ENCODE measurements around the gene FNBP1L. TPM values are rescaled to one million over a fixed set of nuclear protein-coding genes. Genes with fewer than 3 reads are reported as not detected.
A peak's percentile ranks its signal among the peaks of the same experiment; 100 is the strongest.

Gene FNBP1L
- total and polyA plus RNA-seq, 9 donors: 32.7 to 64.1 (median 47.8) TPM

GRCh38 chr1:93426181-93426580 lies 21.7 kb upstream of the FNBP1L start:
- WGBS (ENCODE audit: insufficient coverage): 77% methylated on average over 2 of the region's 2 CpGs
- Histone ChIP-seq H3K27me3 (ENCODE audit: control insufficient read depth, insufficient read depth, low read length) (no peaks in the 10 kb centered on the region), H3K27ac (ENCODE audit: low read length) (no peak overlapping the region), H3K4me3 (ENCODE audit: low read length) (no peak overlapping the region), H3K4me1 (ENCODE audit: control insufficient read depth, insufficient read depth, low read length) (peaks cover 5% of the 10 kb centered on the region), H3K9me3 (replicated peaks; ENCODE audit: control insufficient read depth, low read depth, low read length) (peaks cover 6% of the 10 kb centered on the region), H3K36me3 (ENCODE audit: control insufficient read depth, insufficient read depth, low read length) (no peaks in the 10 kb centered on the region)
- peak; percentile 63 for DNase-seq

- 86% methylated on average over 2 of the region's 3 CpGs for WGBS (ENCODE audit: insufficient coverage)
- no peak for DNase-seq
Observed at GRCh38 chr1:93427656-93428055, 20.3 kb upstream of the FNBP1L start.

GRCh38 chr1:93433407-93433961 lies 14.4 kb upstream of the FNBP1L start:
- no peak overlapping the region for H3K4me3 ChIP-seq (ENCODE audit: low read length)
- H3K36me3 ChIP-seq (ENCODE audit: control insufficient read depth, insufficient read depth, low read length): no peaks in the 10 kb centered on the region
- H3K9me3 ChIP-seq (replicated peaks; ENCODE audit: control insufficient read depth, low read depth, low read length): no peaks in the 10 kb centered on the region
- H3K27ac ChIP-seq (ENCODE audit: low read length): no peak overlapping the region
- H3K27me3 ChIP-seq (ENCODE audit: control insufficient read depth, insufficient read depth, low read length): peaks cover 2% of the 10 kb centered on the region
- 83% methylated on average over 5 of the region's 5 CpGs for WGBS (ENCODE audit: insufficient coverage)
- no peak for DNase-seq
- no peaks in the 10 kb centered on the region for H3K4me1 ChIP-seq (ENCODE audit: control insufficient read depth, insufficient read depth, low read length)

More at GRCh38 chr1:93427656-93428055, 20.3 kb upstream of the FNBP1L start:
- Histone ChIP-seq H3K9me3 (replicated peaks; ENCODE audit: control insufficient read depth, low read depth, low read length) (peaks cover 6% of the 10 kb centered on the region), H3K4me3 (ENCODE audit: low read length) (no peak overlapping the region), H3K4me1 (ENCODE audit: control insufficient read depth, insufficient read depth, low read length) (peaks cover 5% of the 10 kb centered on the region), H3K27ac (ENCODE audit: low read length) (no peak overlapping the region), H3K27me3 (ENCODE audit: control insufficient read depth, insufficient read depth, low read length) (no peaks in the 10 kb centered on the region), H3K36me3 (ENCODE audit: control insufficient read depth, insufficient read depth, low read length) (no peaks in the 10 kb centered on the region)

- DNase-seq: no peak
- 80% methylated on average over 1 of the region's 3 CpGs for WGBS (ENCODE audit: insufficient coverage)
- Histone ChIP-seq H3K4me1 (ENCODE audit: control insufficient read depth, insufficient read depth, low read length) (no peaks in the 10 kb centered on the region), H3K27ac (ENCODE audit: low read length) (no peak overlapping the region), H3K4me3 (ENCODE audit: low read length) (no peak overlapping the region), H3K36me3 (ENCODE audit: control insufficient read depth, insufficient read depth, low read length) (no peaks in the 10 kb centered on the region), H3K27me3 (ENCODE audit: control insufficient read depth, insufficient read depth, low read length) (peaks cover 2% of the 10 kb centered on the region), H3K9me3 (replicated peaks; ENCODE audit: control insufficient read depth, low read depth, low read length) (no peaks in the 10 kb centered on the region)
Observed at GRCh38 chr1:93434088-93434487, 13.8 kb upstream of the FNBP1L start.

GRCh38 chr1:93434987-93435386 lies 12.9 kb upstream of the FNBP1L start:
- 73% methylated on average over 4 of the region's 5 CpGs for WGBS (ENCODE audit: insufficient coverage)

GRCh38 chr1:93435443-93435842 lies 12.5 kb upstream of the FNBP1L start:
- Histone ChIP-seq H3K9me3 (replicated peaks; ENCODE audit: control insufficient read depth, low read depth, low read length) (no peaks in the 10 kb centered on the region), H3K4me1 (ENCODE audit: control insufficient read depth, insufficient read depth, low read length) (no peaks in the 10 kb centered on the region), H3K27me3 (ENCODE audit: control insufficient read depth, insufficient read depth, low read length) (peaks cover 2% of the 10 kb centered on the region), H3K36me3 (ENCODE audit: control insufficient read depth, insufficient read depth, low read length) (no peaks in the 10 kb centered on the region), H3K4me3 (ENCODE audit: low read length) (no peak overlapping the region), H3K27ac (ENCODE audit: low read length) (no peak overlapping the region)
- DNase-seq: no peak
- WGBS (ENCODE audit: insufficient coverage): 70% methylated on average over 2 of the region's 4 CpGs

More at GRCh38 chr1:93434987-93435386, 12.9 kb upstream of the FNBP1L start:
- DNase-seq: no peak
- Histone ChIP-seq H3K27ac (ENCODE audit: low read length) (no peak overlapping the region), H3K4me3 (ENCODE audit: low read length) (no peak overlapping the region), H3K9me3 (replicated peaks; ENCODE audit: control insufficient read depth, low read depth, low read length) (no peaks in the 10 kb centered on the region), H3K4me1 (ENCODE audit: control insufficient read depth, insufficient read depth, low read length) (no peaks in the 10 kb centered on the region), H3K27me3 (ENCODE audit: control insufficient read depth, insufficient read depth, low read length) (peaks cover 2% of the 10 kb centered on the region), H3K36me3 (ENCODE audit: control insufficient read depth, insufficient read depth, low read length) (no peaks in the 10 kb centered on the region)

- Histone ChIP-seq H3K36me3 (ENCODE audit: control insufficient read depth, insufficient read depth, low read length) (no peaks in the 10 kb centered on the region), H3K4me1 (ENCODE audit: control insufficient read depth, insufficient read depth, low read length) (no peaks in the 10 kb centered on the region), H3K4me3 (ENCODE audit: low read length) (no peak overlapping the region), H3K27ac (ENCODE audit: low read length) (no peak overlapping the region), H3K9me3 (replicated peaks; ENCODE audit: control insufficient read depth, low read depth, low read length) (no peaks in the 10 kb centered on the region), H3K27me3 (ENCODE audit: control insufficient read depth, insufficient read depth, low read length) (peaks cover 2% of the 10 kb centered on the region)
- no peak for DNase-seq
- WGBS (ENCODE audit: insufficient coverage): 60% methylated on average over 1 of the region's 1 CpG
Observed at GRCh38 chr1:93436496-93436895, 11.4 kb upstream of the FNBP1L start.

GRCh38 chr1:93437976-93438605 lies 9.8 kb upstream of the FNBP1L start:
- DNase-seq: peak; percentile 76
- no peaks in the 10 kb centered on the region for H3K9me3 ChIP-seq (replicated peaks; ENCODE audit: control insufficient read depth, low read depth, low read length)
- WGBS (ENCODE audit: insufficient coverage): no CpG with 5 or more reads among the region's 4 CpGs
- H3K27ac ChIP-seq (ENCODE audit: low read length): no peak overlapping the region
- no peak overlapping the region for H3K4me3 ChIP-seq (ENCODE audit: low read length)
- no peaks in the 10 kb centered on the region for H3K4me1 ChIP-seq (ENCODE audit: control insufficient read depth, insufficient read depth, low read length)
- H3K27me3 ChIP-seq (ENCODE audit: control insufficient read depth, insufficient read depth, low read length): peaks cover 2% of the 10 kb centered on the region
- H3K36me3 ChIP-seq (ENCODE audit: control insufficient read depth, insufficient read depth, low read length): no peaks in the 10 kb centered on the region

GRCh38 chr1:93438716-93439115 lies 9.2 kb upstream of the FNBP1L start:
- peaks cover 2% of the 10 kb centered on the region for H3K27me3 ChIP-seq (ENCODE audit: control insufficient read depth, insufficient read depth, low read length)
- WGBS (ENCODE audit: insufficient coverage): no CpG with 5 or more reads among the region's 3 CpGs
- no peak overlapping the region for H3K27ac ChIP-seq (ENCODE audit: low read length)
- H3K4me3 ChIP-seq (ENCODE audit: low read length): no peak overlapping the region
- H3K4me1 ChIP-seq (ENCODE audit: control insufficient read depth, insufficient read depth, low read length): no peaks in the 10 kb centered on the region
- no peaks in the 10 kb centered on the region for H3K36me3 ChIP-seq (ENCODE audit: control insufficient read depth, insufficient read depth, low read length)
- H3K9me3 ChIP-seq (replicated peaks; ENCODE audit: control insufficient read depth, low read depth, low read length): no peaks in the 10 kb centered on the region
- no peak for DNase-seq

- WGBS (ENCODE audit: insufficient coverage): no CpG with 5 or more reads among the region's 4 CpGs
- Histone ChIP-seq H3K4me1 (ENCODE audit: control insufficient read depth, insufficient read depth, low read length) (no peaks in the 10 kb centered on the region), H3K27ac (ENCODE audit: low read length) (no peak overlapping the region), H3K9me3 (replicated peaks; ENCODE audit: control insufficient read depth, low read depth, low read length) (no peaks in the 10 kb centered on the region), H3K4me3 (ENCODE audit: low read length) (no peak overlapping the region), H3K27me3 (ENCODE audit: control insufficient read depth, insufficient read depth, low read length) (peaks cover 1% of the 10 kb centered on the region), H3K36me3 (ENCODE audit: control insufficient read depth, insufficient read depth, low read length) (no peaks in the 10 kb centered on the region)
- no peak for DNase-seq
Observed at GRCh38 chr1:93440272-93440671, 7.6 kb upstream of the FNBP1L start.
